Activated gamma-delta T cell (primary cell): Measurements from ENCODE around the gene MMP1.

Experiments
- DNase-seq: peaks from one replicate; lab custom pipeline; 2025; lab: John Stamatoyannopoulos, UW
- total RNA-seq, 2 donors: gene quantifications; one replicate each; lab custom pipeline; 2026; lab: John Stamatoyannopoulos, UW

The MMP1 gene
- 0 reads per million in 2 donors for total RNA-seq

DNA sequence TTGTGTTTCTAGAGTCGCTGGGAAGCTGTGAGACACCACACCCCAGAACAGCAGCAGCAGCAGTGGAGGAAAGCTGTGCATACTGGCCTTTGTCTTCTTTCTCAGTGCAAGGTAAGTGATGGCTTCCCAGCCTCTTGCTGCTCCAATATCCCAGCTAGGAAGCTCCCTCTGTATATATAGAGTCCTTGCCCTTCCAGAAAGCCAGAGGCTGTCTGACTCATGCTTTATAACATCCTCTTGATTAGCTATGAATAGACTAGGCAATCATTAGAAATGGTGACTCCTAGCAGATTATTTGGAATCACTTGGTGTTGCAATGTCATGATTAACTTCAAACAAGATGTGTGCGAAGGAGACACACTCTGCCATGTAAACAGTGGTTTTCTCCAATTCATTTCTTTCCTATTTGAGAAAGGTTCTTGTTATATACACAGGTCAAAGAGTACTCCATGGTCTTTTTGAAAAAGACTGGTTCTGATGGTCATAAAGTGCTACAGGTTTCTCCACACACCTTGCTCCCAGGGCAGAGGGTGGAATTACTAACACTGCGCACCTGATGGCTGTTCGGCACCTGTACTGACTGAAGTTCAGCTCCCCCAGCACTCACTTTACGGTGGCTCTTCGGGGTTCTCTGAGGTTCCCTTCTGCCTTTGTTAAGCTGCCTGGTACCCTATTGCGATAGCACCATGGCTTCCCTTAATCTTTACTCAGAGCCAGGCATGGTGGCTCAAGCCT is at the start of gene MMP1:
Gene MMP1 (minus strand): TSS at position 149 of the 735 bp plus-strand sequence. CDS start 68 bp downstream, at position 81.
- DNase-seq: no peak

DNA sequence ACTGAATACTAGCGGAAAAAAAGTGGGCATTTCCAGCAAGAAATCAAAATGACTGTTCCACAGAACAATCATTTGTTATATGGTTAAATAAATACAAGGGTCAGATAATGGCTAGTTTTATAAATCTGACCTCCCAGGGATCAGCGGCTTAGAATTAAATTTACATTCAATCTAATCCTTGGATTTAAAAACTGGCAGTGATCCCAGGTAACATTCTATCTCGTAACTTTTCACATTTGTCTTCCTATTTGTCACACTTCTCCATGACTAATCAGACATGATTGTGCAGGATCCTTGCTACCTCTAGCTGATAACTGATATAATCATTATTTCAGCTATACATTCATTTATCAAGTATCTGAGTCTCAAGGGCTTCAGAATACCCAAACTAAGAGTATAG is 48.3 kb upstream of the MMP1 start:
- DNase-seq: no peak

DNA sequence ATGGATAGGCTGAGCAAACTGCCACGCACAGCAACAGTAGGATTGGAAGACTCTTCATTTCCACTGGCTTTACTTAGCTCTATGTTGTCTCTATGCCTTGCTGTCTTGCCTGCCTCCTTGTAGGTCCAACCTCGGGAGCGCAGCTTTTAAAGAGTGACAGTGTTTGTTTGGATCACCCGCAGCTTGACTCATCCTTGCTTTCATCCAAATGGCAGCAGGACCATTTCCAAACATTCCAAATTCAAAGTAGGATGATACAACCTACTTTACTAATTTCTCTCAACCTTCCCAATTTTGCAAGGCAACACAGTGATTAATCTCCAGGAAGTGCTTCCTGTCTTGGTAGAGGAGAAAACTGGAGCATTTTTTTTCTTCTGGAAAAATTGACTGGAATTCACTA is 45.5 kb upstream of the MMP1 start, which contains the start of gene MMP3:
Gene MMP3 (minus strand): TSS at position 121 of the 400 bp plus-strand sequence. CDS start 63 bp downstream, at position 58.
- no peak for DNase-seq

DNA sequence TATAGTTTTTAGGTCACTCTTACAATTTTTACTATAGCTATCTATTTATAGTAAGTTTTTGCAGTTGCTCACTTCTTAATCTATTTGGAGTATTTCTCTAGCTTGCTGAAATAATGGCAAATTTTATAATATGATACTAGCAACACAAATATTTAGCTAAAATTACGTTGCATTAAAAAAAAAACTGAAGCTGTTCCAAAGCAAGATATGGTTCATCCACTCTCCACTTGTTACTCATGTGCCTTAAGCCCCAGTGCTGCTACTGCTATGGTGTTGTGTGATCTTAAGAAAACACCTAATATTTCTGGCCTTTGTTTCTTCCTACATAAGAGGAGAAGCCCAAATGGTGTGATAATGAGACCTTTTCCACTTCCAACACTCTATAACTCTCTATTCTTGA is 45.0 kb upstream of the MMP1 start:
- DNase-seq: no peak

DNA sequence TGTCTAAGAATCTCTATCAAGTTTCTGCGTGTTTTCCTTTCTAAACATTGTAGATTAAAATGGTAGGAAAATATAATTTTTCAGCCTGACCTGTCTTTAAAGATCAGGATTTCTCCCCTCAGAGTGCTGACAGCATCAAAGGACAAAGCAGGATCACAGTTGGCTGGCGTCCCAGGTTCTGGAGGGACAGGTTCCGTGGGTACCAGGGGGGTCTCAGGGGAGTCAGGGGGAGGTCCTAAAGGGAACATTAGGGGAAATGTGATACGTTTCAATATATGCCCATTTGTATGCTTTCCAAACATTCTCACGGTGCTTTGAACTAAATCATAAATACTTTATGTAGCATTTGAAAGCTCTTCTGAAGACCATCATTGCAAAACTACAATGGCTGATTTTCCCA is 42.1 kb upstream of the MMP1 start:
- no peak for DNase-seq

DNA sequence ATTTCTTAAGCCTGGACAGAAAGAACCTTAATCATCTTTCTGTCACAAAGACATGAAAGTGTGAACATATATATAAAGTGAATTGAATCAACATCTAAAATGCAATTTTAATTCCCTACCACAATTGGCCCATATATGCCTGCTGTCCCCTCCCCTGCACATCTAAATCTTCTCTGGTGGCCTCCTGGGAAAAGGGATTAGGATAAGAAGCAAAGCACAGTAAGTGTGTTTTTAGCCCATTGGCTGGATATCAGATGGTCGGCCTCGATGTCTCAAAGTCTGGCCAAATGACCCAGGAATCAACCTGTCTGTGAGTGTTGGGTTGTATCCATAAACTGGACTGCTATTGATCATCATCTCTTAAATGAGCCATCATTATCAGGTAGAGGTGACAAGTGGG is 39.7 kb upstream of the MMP1 start:
- no peak for DNase-seq

DNA sequence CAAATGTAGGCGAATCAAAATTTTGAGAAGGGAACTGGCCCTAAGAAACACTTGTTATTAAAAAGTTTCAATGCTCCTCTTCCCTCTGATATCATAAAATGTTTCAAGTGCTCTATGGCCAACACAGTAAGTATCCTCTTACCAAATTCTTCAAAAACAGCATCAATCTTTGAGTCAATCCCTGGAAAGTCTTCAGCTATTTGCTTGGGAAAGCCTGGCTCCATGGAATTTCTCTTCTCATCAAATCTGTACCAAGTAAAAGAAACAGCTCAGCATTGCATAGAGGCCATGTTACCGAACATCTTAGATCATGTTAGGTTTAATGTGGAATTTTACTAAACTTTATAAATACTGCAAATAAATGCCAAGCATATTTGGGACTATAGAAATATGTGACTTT is 39.2 kb upstream of the MMP1 start:
- DNase-seq: no peak

DNA sequence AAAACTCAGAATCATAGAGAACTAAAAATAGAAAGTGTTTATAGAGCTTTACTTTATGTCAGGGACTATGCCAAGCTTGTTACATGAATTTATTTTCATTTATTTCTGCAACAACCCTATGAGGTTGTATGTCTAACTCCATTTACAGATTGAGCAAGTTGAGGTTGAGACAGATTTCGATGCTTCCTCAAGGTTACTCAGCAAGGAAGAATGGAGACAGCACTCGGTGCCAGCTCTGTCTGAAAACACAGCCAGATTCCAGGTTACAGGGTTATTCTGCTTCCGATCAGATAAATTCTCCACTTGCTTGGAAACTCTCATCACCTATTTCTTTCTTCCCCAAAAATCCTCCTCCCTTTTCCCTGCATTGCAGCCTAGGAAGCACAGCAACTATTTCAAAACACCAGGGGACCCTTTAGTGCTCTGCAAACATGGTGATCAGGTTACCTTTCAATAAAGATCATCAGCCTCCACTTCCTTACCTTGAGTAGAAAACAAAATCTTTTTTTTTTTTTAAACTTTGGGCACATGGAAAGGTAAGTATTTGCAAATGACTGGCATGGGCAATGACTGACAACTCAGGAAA is 38.4 kb upstream of the MMP1 start:
- DNase-seq: no peak

DNA sequence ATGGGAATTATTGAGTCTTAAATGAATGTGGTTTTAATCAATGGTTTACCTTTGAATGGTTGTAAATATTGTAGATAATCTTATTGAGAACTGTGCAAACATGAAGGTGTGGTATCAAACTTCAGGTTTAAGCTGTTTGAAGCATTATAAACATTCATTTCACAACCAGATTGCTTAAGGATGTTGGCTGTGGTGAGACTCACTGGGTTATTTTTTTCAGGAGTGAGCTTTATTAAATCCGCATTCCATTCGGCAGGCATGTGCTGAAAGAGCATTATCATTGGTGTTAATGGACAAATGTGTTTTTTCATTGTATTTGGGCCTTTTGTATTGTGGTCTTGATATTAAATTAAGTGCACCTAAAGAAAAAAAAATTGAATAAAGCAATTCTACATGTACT is 35.8 kb upstream of the MMP1 start:
- no peak for DNase-seq

DNA sequence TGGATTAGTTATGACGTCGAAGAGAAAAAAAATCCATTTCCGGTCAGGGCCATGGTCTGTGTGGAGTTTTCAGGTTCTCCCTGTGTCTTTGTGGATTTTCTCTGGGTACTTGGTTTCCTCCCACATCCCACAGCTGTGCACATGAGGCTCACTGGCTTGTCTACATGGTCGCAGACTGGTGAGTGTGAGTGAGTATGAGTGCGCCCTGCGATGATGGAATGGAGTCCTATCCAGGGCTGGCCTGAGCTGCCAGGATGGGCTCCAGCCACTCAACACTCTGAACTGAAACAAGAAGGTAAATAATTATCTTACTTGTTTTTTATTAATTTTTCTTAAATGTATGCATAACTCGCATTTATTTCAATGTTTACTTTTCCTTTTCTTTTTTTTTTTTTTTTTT is 34.7 kb upstream of the MMP1 start:
- DNase-seq: no peak

DNA sequence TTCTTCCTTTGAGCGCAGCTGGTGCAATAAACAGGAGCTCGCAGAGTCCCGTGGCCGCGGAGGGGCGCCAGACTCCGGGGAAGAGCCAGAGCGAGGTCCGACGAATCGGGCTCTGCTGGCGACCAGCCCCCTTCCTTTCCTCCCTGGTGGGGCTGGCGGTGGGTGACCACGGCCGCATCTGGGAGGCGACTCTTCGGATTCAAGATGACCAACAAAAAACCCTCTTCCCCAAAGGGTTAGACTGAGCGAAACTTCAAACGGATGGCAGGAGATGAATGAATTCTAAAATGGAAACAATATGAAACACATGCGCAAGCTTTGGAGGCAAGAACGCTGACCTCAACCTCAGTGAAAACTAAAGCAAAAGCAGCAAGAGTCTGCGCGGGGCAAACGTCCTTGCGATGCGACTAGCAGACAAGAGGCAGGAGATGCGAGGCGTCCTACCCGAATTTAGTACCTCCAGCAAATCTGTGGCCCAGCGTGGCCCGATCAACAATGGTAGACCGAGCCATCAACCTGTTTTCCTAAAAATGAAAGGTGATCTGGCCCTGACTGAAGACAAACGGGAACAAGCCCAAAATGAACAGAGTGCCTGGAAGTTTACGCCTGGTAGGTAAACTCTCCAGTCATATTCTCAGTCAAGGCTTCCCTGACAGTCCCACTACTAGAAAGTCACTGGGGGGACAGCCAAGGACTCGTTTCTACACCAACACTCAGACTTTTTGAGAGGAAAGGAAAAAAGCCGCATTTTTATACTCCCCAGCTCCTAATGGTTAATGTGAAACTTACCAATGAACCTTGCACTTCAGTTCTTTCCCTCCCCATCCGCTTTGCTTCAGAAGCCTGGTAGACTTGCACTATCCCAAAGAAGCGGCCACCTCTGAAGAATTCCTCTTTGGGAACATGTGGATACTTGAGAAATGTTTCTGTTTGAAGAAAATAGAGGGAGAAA is 33.8 kb upstream of the MMP1 start:
- no peak for DNase-seq

DNA sequence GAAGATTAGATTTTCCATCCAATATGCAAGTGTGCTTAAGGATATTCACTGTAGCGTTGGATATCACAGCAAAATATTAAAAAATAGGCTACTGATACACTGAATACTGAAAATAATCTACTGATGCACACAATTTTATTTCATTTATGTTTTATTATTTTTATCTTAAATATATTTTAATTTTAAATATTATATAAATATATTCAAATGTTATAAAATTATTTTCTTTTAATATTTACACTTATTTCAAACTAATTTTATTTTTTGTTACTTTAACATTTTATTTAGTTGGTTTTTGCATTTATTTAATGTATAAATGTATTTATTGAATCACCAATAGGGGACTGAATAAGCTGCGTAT is 33.1 kb upstream of the MMP1 start:
- no peak for DNase-seq

DNA sequence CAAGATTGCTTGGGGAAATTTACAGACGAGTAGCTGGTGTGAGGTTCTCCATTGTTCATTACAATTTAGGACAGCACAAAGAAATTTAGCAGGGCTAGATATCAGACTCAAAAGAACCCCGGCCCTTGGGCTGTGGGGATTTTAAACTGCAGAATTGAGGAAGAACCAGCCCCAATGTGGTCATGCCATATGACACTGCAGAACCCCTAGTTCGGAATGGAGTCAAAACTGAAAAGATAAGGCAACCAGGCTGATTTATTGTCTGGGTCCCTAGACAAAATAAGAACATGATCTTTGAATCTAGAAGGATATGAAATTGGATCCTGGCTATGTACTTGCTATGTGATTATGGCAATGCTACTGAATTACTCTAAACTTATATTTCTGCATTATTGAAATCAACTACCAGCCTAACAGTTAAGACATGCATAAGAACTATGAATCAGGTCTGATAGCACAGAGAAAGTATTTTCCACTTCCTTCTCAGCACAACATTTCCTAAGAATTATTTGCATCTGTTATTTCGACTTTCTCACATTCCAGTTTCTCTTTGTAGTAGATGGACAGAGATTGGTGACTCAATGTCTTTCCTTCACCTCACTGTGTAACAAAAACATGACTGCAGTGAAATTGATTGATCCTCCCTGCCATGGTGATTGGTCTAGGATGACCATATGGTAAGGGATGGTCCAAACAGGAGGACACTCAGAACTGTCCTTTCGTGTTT is 32.2 kb upstream of the MMP1 start:
- no peak for DNase-seq

DNA sequence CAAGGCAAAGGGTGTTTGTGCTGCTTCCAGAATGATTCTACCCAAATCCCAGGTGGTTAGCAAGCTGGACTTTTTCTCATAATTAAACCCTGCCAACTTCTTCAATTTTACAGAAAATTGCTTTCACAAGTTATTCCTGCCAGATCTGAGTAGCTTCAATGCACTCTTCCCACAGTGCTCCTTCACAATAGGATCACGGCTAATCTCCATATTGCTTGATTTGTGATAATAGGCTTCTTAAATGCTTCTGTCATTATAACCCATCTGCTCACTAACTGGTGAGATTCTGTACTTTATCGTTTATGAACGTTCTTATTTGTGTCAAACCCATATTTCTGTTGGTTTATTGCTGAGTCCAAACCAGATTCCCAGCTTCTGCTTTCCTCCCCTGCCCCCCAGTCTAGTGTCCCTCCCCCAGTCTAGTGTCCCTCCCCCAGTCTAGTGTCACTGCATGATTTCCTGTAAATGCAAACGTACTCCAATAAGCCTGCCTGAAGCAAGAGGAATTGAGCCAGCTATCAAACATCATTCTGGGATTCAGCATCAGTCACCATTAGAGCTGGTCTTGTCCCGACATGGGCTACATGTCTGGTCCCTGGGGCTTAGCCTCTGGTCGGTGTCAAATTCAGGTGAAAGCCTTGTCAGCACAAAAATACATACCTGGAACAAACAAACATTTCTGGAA is 31.5 kb upstream of the MMP1 start:
- no peak for DNase-seq

DNA sequence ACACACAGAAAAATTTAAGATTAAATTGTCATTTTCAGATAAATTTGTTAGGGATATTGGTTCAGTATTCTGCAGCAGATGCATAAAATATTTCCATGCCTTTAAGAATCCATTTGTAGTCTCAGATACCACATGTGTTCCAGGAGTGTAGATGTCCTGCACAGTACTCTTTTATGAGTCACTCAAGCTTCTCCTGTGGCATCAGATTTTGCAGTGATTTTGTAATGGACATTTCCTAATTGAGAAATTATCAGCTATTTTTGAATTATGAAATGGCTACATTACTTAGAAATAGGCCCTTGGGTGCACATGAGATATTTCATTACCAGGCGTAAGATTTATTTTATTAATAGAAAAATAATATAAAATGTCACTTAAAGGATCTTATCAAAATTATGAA is 26.6 kb upstream of the MMP1 start:
- no peak for DNase-seq

DNA sequence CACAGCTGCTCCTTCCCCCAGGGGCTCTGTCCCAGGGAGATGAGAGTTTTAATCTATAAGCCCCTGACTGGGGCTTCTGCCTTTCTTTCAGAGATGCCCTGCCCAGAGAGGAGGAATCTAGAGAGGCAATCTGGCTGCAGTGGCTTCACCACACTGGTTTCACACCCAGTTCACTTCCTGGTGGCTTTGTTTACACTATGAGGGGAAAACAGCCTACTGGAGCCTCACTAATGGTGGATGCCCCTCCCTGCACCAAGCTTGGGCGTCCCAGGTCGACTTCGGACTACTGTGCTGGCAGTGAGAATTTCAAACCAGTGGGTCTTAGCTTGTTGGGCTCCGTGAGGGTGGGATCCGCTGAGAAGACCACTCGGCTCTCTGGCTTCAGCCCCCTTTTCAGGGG is 21.5 kb upstream of the MMP1 start:
- DNase-seq: no peak

DNA sequence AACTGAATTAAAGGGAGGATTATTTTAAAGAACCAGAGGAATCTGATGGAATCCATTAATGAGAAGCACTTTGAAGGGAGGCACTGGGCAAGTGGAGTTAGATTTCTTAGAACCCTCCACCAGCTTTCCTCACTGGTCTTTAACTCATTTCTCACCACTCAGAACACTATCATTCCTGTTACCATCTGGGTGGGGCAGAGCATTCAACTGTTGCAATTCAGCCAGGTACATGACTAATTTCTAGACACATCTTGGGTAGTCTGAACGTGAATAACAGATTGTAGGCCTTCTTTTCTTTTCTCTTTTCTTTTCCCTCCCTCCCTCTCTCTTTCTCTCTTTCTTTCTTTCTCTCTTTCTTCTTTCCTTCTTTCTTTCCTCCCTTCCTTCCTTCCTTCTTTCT is 15.5 kb upstream of the MMP1 start:
- DNase-seq: no peak

DNA sequence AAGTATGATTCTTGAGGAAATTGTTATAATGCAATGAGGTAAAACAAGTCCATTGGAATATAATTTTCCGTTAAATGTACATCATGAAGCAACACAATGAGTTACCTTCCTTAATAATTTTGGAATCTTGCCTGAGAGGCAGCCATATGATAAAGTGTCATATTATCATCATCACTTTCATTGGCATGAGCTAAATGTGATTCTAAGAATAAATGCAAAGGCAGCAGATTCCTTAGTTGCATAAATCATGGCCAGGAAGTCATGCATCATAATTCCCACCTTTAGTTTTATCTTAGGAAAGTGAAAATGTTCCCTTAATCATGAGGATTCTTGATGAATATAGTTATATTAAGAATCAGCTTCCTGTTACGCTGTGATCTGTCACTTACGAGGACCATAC is 14.2 kb upstream of the MMP1 start:
- no peak for DNase-seq

DNA sequence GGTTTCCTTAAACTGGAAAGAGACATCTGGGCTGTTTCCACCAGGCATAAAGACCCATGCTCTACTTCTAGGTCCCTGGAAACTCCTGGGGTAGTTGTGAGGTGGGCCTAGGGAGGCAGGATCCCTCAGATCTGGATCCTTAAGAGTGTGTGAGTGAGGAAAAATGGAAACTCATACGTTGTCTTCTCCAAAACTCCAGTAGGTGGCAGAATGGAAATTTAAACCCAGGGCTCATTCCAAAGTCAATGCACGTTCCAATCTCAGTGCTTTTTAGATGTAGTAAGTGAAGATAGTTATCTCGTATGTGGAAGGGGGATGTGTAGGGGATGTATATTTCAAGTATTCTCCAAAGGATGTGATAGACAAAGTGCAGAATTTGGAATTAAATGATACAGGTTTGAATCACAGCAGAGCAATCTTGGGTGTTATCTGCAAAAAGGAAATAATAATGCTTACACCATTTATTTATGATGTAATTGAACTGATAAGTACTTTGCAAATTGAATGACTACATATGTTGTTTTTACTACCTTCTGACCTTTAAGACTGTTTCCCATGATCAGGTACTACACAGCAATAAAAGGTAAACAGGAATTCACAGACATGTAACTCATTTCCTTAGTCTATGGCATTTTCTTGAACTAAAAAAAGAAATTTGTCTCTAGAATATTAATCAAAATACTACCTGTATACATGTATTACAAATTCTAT is 13.1 kb upstream of the MMP1 start:
- no peak for DNase-seq

DNA sequence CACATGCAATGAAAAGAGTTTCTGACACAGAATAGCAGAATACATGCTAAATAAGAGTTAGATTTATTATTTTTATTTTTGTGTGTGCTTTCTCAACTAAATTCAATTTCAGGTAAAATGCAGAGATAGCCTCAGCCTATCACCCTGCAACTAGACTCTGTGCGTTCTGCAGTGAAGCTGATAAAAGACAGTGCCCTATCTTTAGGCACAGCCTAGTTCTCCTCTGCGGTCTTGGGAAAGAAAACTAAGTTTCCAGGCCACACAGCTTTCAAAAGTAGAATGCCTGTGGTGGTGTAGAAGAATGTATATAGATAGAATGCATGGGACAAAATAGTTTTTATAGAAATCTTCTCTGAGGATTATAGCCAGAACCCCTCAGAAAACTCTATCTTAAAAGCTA is 12.0 kb upstream of the MMP1 start:
- no peak for DNase-seq

DNA sequence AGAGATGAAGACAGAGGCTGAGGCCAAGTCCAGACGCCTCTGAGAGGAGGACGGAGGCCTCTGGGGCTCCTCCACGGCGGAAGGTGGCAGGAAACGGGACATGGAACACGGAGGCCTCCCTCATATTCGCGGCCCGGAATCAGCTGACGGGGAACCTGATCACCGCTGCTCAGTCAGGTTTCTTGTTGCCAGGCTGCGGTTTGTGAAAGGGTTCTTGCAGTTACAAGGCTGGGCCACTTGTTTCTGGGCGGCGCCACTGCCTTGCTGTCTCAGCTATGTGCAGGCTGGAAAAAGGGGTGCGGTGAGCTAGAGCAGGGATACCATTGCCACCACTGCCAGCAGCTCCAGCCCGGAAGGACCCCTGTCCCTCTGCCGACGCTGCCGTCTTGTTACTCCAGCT is 10.0 kb upstream of the MMP1 start:
- no peak for DNase-seq
